ENCODE results near the gene ACAP2.
"Not testable (repeated sequence)": the region's sequence is repeated elsewhere in the genome, so short reads cannot be mapped to it uniquely, and the experiment has no call there.

The ACAP2 gene

GRCh38 chr3:195239121-195239520, 203.7 kb downstream of the ACAP2 start:
- no peak for DNase-seq

- DNase-seq = no peak
Measured at GRCh38 chr3:195238586-195239118, 204.2 kb downstream of the ACAP2 start.

- no peak for DNase-seq
Measured at GRCh38 chr3:195238081-195238571, 204.7 kb downstream of the ACAP2 start.

- DNase-seq = no peak
Measured at GRCh38 chr3:195236801-195237570, 205.8 kb downstream of the ACAP2 start.

- no peak for DNase-seq
Measured at GRCh38 chr3:195236076-195236798, 206.6 kb downstream of the ACAP2 start.

- DNase-seq = no peak
Measured at GRCh38 chr3:195230244-195230643, 212.6 kb downstream of the ACAP2 start.

GRCh38 chr3:195228886-195229285, 213.9 kb downstream of the ACAP2 start:
- not testable (repeated sequence) for DNase-seq

GRCh38 chr3:195227871-195228270, 214.9 kb downstream of the ACAP2 start:
- DNase-seq = no peak

- no peak for DNase-seq
Measured at GRCh38 chr3:195226900-195227447, 215.8 kb downstream of the ACAP2 start.

GRCh38 chr3:195226445-195226844, 216.4 kb downstream of the ACAP2 start:
- no peak for DNase-seq

- DNase-seq = no peak
Measured at GRCh38 chr3:195224980-195225580, 217.7 kb downstream of the ACAP2 start.
